Central memory CD8-positive, alpha-beta T cell (primary cell): ENCODE data around the gene FOXA1.
"Not testable (repeated sequence)": the region's sequence is repeated elsewhere in the genome, so short reads cannot be mapped to it uniquely, and the experiment has no call there.

Experiments
- ATAC-seq: fragments of 150-1000 bp; cut with Tn5 transposase; replicated peaks from 2 replicates; pipeline ENCODE4 v1.10.0; 2022; ENCODE audit warnings: mild to moderate bottlenecking, moderate FRiP score, moderate number of reproducible peaks; ENCODE audit not compliant: poor library complexity, severe bottlenecking; ENCODE audit errors: extremely low read depth
- DNase-seq, 2 donors: peaks; one replicate each; pipeline ENCODE4 v3.0.0; 2021; ENCODE audit warnings: low spot score in 2 of 2
- H3K27ac Mint-ChIP-seq: one replicate; pipeline ENCODE4 v1.8.0; 2022; ENCODE audit warnings: low read depth, mild to moderate bottlenecking, moderate library complexity, mixed read lengths
- H3K27me3 Mint-ChIP-seq: one replicate; pipeline ENCODE4 v1.8.0; 2022; ENCODE audit warnings: mixed read lengths
- H3K36me3 Mint-ChIP-seq: one replicate; pipeline ENCODE4 v1.8.0; 2022; ENCODE audit warnings: mild to moderate bottlenecking, moderate library complexity, mixed read lengths; ENCODE audit not compliant: insufficient read depth
- H3K4me1 Mint-ChIP-seq: one replicate; pipeline ENCODE4 v1.8.0; 2022; ENCODE audit warnings: mixed read lengths
- H3K4me3 Mint-ChIP-seq: one replicate; pipeline ENCODE4 v1.8.0; 2022; ENCODE audit warnings: mild to moderate bottlenecking, moderate library complexity, mixed read lengths
- H3K9me3 Mint-ChIP-seq: one replicate; pipeline ENCODE4 v1.8.0; 2022; ENCODE audit warnings: mixed read lengths

Gene FOXA1

DNA sequence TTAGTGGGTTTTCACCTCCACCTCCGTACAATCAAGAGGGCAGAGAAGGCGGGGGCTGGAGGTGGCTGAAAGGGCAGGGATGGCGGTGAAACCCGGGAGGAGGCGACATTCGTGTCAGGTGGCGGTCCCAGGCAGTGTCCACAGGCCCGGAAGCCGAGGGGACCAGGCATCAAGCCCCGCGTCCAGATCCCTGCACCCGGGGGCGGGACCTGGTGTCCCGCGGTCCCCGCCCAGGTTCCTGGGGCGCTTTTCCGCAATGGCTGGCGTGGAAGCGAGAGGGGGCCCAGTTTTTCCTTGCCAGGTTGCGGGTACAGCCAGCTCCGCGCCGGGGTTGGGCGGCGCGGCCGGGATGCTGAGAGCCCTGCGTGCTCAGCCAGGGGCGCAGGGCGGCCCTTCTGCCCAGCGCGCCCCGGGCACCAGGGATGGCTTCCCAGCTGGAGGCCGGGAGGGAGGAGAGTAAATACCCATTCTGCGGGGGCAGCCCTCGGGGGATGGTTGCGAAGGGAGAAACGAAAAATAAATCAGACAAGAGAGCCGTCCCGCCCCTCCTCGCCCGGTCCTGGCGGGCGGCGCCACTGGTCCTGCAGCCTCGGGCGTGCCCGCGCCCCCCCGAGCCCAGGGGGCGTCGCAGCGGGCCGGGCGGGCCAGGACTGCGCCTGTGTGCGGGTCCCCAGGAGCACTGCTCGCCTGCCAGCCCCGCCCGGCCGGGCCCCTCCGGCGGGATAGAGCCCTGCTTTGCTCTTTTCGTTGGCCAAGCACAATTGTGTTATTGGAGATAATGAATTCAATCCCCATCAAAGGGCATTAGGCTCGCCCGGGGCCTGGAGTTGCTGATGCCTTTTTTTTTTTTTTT lies 11.5 kb downstream of the FOXA1 start:
- ATAC-seq: peak; percentile 10
- peaks cover 29% of the 10 kb centered on the region for H3K27me3 Mint-ChIP-seq
- H3K4me3 Mint-ChIP-seq: no peak overlapping the region
- H3K4me1 Mint-ChIP-seq: no peaks in the 10 kb centered on the region
- no peak overlapping the region for H3K27ac Mint-ChIP-seq
- H3K9me3 Mint-ChIP-seq: peaks cover 10% of the 10 kb centered on the region
- no peaks in the 10 kb centered on the region for H3K36me3 Mint-ChIP-seq
- no peak for DNase-seq

GRCh38 chr14:37580146-37580545 lies 14.9 kb downstream of the FOXA1 start:
- Mint-ChIP-seq H3K4me3 (no peak overlapping the region), H3K4me1 (no peaks in the 10 kb centered on the region), H3K27me3 (peaks cover 2% of the 10 kb centered on the region), H3K36me3 (no peaks in the 10 kb centered on the region), H3K9me3 (peaks cover 15% of the 10 kb centered on the region), H3K27ac (no peak overlapping the region)
- ATAC-seq: no peak
- DNase-seq: no peak

DNA sequence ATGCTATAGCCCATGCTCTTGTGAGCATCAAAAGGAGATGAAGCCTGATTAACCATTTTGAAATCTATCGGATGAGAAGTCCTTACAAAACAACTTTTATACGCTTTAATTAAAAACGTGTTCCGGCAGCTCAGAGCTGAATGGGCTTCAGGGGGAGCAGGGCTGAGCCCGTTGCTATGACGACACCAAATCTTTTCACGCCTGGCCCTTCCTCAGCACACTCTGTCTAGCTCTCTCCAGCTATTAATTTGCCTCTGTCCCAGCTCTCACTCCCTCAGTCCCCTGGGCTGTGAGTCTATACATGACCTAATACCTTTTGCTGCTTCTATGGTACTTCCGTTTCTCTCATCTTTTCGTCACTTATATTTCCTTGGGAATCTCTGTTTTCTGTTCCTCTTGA lies 15.8 kb downstream of the FOXA1 start:
- no peaks in the 10 kb centered on the region for H3K36me3 Mint-ChIP-seq
- ATAC-seq (no peak), DNase-seq (no peak)
- no peaks in the 10 kb centered on the region for H3K27me3 Mint-ChIP-seq
- H3K4me1 Mint-ChIP-seq: no peaks in the 10 kb centered on the region
- no peak overlapping the region for H3K27ac Mint-ChIP-seq
- H3K4me3 Mint-ChIP-seq: no peak overlapping the region
- H3K9me3 Mint-ChIP-seq: peaks cover 24% of the 10 kb centered on the region

- Mint-ChIP-seq H3K27me3 (no peaks in the 10 kb centered on the region), H3K4me1 (no peaks in the 10 kb centered on the region), H3K27ac (no peak overlapping the region), H3K9me3 (peaks cover 40% of the 10 kb centered on the region), H3K4me3 (no peak overlapping the region), H3K36me3 (no peaks in the 10 kb centered on the region)
- ATAC-seq (no peak), DNase-seq (no peak)
Measured at GRCh38 chr14:37573356-37573755, 21.7 kb downstream of the FOXA1 start.

DNA sequence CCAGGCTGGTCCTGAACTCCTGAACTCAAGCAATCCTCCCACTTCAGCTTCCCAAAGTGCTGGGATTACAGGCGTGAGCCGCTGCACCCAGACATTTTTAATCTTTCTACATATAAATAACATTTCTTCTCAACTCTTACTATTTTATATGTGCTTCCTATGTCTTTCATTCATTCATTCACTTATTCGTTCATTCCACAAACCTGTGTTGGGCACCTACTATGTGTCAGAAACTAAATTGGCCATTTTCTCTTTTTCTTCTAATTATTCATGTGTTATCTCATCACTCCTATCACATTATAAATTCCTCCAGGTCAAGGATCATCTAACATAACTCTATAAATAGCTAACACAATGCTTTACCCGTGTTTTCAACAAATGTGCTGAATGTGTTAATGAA lies 23.7 kb downstream of the FOXA1 start:
- Mint-ChIP-seq H3K36me3 (no peaks in the 10 kb centered on the region), H3K27me3 (no peaks in the 10 kb centered on the region), H3K9me3 (peaks cover 30% of the 10 kb centered on the region), H3K27ac (no peak overlapping the region), H3K4me1 (no peaks in the 10 kb centered on the region), H3K4me3 (no peak overlapping the region)
- ATAC-seq: no peak
- DNase-seq: no peak

GRCh38 chr14:37569729-37570128 lies 25.3 kb downstream of the FOXA1 start:
- no peaks in the 10 kb centered on the region for H3K4me1 Mint-ChIP-seq

DNA sequence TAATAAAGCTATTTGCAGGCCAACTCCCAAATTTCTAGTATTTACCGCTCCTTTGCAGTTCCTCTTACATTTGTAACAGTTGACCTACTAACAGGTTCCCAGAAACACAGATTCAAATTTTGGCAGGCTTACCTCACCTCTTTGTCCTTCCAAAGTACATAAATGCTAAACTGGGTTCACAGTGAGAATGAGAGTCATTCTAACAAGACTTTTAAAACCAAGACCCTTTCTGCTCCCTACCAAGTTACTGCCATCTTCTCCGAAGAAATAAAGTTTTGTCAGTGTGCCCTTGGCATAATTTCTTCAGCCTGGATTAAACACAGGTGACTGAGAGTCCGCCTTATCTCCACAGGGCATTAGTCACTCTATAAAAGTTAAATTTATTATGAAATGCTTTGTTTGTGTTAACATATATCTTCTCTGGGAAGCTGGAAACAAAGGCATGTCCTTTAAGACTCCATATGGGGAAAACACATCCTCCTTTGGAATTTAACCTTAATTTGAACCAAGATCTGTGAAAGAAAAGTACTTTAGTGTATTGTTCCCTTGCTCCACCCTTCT lies 28.2 kb downstream of the FOXA1 start:
- DNase-seq (no peak), ATAC-seq (no peak)
- no peaks in the 10 kb centered on the region for H3K36me3 Mint-ChIP-seq
- H3K27me3 Mint-ChIP-seq: no peaks in the 10 kb centered on the region
- H3K9me3 Mint-ChIP-seq: peaks cover 9% of the 10 kb centered on the region
- H3K4me3 Mint-ChIP-seq: no peak overlapping the region
- H3K4me1 Mint-ChIP-seq: no peaks in the 10 kb centered on the region
- no peak overlapping the region for H3K27ac Mint-ChIP-seq

More at GRCh38 chr14:37569729-37570128, 25.3 kb downstream of the FOXA1 start:
- Mint-ChIP-seq H3K27ac (no peak overlapping the region), H3K4me3 (no peak overlapping the region), H3K36me3 (no peaks in the 10 kb centered on the region), H3K9me3 (peaks cover 22% of the 10 kb centered on the region), H3K27me3 (no peaks in the 10 kb centered on the region)
- no peak for DNase-seq
- no peak for ATAC-seq

- Mint-ChIP-seq H3K4me3 (no peak overlapping the region), H3K4me1 (no peaks in the 10 kb centered on the region), H3K36me3 (no peaks in the 10 kb centered on the region), H3K9me3 (no peaks in the 10 kb centered on the region), H3K27me3 (no peaks in the 10 kb centered on the region), H3K27ac (no peak overlapping the region)
- ATAC-seq (no peak), DNase-seq (no peak)
Measured at GRCh38 chr14:37565550-37565949, 29.5 kb downstream of the FOXA1 start.

DNA sequence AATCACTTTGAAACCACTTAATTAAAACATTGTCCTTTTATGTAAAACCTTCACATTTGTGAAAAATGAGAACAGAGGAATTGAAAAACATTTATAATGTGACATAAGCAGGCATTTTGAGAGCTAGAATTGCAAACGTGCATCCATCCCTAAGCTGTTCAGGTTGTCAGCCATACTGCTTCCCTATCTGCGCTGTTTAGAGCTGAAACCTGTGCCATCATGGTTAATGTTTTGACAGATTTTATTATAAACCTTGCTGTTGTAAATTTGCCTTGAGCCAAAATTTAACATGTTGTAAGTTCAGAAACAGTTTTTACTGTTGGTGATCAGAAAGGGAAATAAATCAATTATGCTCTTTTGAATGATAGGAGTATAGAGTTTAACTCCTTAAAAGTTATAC lies 31.9 kb downstream of the FOXA1 start:
- ATAC-seq (no peak), DNase-seq (no peak)
- Mint-ChIP-seq H3K4me3 (no peak overlapping the region), H3K36me3 (no peaks in the 10 kb centered on the region), H3K9me3 (peaks cover 7% of the 10 kb centered on the region), H3K27ac (no peak overlapping the region), H3K4me1 (no peaks in the 10 kb centered on the region), H3K27me3 (no peaks in the 10 kb centered on the region)

- no peak overlapping the region for H3K27ac Mint-ChIP-seq
- DNase-seq (no peak), ATAC-seq (no peak)
- peaks cover 17% of the 10 kb centered on the region for H3K9me3 Mint-ChIP-seq
- H3K4me3 Mint-ChIP-seq: no peak overlapping the region
- H3K36me3 Mint-ChIP-seq: no peaks in the 10 kb centered on the region
- no peaks in the 10 kb centered on the region for H3K4me1 Mint-ChIP-seq
- H3K27me3 Mint-ChIP-seq: no peaks in the 10 kb centered on the region
Measured at GRCh38 chr14:37559386-37559785, 35.7 kb downstream of the FOXA1 start.

- Mint-ChIP-seq H3K27me3 (no peaks in the 10 kb centered on the region), H3K36me3 (no peaks in the 10 kb centered on the region)
Measured at GRCh38 chr14:37558740-37559139, 36.3 kb downstream of the FOXA1 start.

GRCh38 chr14:37555596-37555995 lies 39.5 kb downstream of the FOXA1 start:
- H3K4me1 Mint-ChIP-seq, H3K27me3 Mint-ChIP-seq, H3K36me3 Mint-ChIP-seq, ATAC-seq, H3K27ac Mint-ChIP-seq, DNase-seq, H3K4me3 Mint-ChIP-seq: not testable (repeated sequence)
- peaks cover 28% of the 10 kb centered on the region for H3K9me3 Mint-ChIP-seq

More at GRCh38 chr14:37558740-37559139, 36.3 kb downstream of the FOXA1 start:
- H3K4me3 Mint-ChIP-seq: no peak overlapping the region
- ATAC-seq: no peak
- no peaks in the 10 kb centered on the region for H3K4me1 Mint-ChIP-seq
- no peak for DNase-seq
- H3K9me3 Mint-ChIP-seq: peaks cover 23% of the 10 kb centered on the region
- no peak overlapping the region for H3K27ac Mint-ChIP-seq

DNA sequence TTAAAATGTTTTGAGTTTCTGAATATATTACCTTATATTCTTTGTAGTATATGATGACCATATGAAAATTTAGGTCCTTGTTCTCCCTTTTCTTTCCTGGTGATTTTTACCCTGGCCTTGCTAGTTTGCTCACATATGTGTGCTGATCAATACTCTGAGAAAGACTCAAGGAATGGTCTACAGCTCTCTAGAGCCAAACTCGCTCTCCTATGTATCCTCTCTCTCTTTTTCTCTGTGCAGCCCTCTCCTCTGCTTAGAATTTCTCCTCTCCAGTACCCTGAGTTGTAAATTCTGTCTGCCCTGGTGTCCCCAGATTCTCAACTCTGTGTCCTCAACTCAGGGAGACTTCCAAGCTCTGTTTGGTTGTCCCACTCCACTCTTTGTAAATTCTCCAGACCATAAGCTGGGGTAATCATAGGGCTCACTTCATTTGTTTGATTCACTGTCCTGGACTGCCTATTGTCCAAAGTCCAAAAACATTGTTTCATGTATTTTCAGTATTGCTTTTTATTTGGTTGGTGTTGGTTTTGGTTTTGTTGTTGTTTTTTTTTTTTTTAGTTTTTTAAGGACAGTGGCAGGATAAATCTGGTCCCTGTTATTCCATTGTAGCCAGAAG lies 41.0 kb downstream of the FOXA1 start:
- no peaks in the 10 kb centered on the region for H3K36me3 Mint-ChIP-seq
- H3K4me3 Mint-ChIP-seq: no peak overlapping the region
- no peaks in the 10 kb centered on the region for H3K4me1 Mint-ChIP-seq
- peaks cover 27% of the 10 kb centered on the region for H3K9me3 Mint-ChIP-seq
- ATAC-seq (no peak), DNase-seq (no peak)
- no peaks in the 10 kb centered on the region for H3K27me3 Mint-ChIP-seq
- no peak overlapping the region for H3K27ac Mint-ChIP-seq
